Fibroblast of lung (primary cell): ENCODE data around the gene RFNG. TPM values are rescaled to one million over a fixed set of nuclear protein-coding genes. Genes with fewer than 3 reads are reported as not detected.

Experiments used
- DNase-seq, 2 donors: peaks; one replicate each; pipeline versions ENCODE4 v3.0.0 to v3.0.0-alpha.2; 2010; ENCODE audit warnings: low read depth in 2 of 2
- H2AFZ ChIP-seq: 2 replicates; pipeline ENCODE4 v1.5.1; 2012; ENCODE audit warnings: low read length, control low read depth, inconsistent platforms
- H3K27ac ChIP-seq: 2 replicates; pipeline ENCODE4 v1.5.1; 2011; ENCODE audit warnings: low read length, control low read depth; ENCODE audit not compliant: insufficient read depth
- H3K27me3 ChIP-seq: 2 replicates; pipeline ENCODE4 v1.5.1; 2011; ENCODE audit warnings: mild to moderate bottlenecking, low read length; ENCODE audit not compliant: control insufficient read depth, insufficient read depth
- H3K36me3 ChIP-seq: 2 replicates; pipeline ENCODE4 v1.5.1; 2011; ENCODE audit warnings: low read length; ENCODE audit not compliant: control insufficient read depth, insufficient read depth
- H3K4me1 ChIP-seq: 2 replicates; pipeline ENCODE4 v1.5.1; 2011; ENCODE audit warnings: low read length; ENCODE audit not compliant: control insufficient read depth, insufficient read depth; ENCODE audit errors: extremely low read depth
- H3K4me2 ChIP-seq: 2 replicates; pipeline ENCODE4 v1.5.1; 2011; ENCODE audit warnings: low read length, control low read depth; ENCODE audit not compliant: insufficient read depth; ENCODE audit errors: extremely low read depth
- H3K4me3 ChIP-seq, 4 experiments: fragments of 200-600 bp in 1 of 4; sonication (generic) in 1 of 4; replicated peaks in 1 of 4; 2 replicates each; pipeline ENCODE4 v1.5.1; 2011 to 2016; ENCODE audit warnings: low read length in 4 of 4, low read depth in 3 of 4, mild to moderate bottlenecking in 3 of 4, control low read depth in 2 of 4, inconsistent platforms in 1 of 4, mixed read lengths in 1 of 4; ENCODE audit not compliant: insufficient read depth in 1 of 4; ENCODE audit errors: control extremely low read depth in 1 of 4
- H3K79me2 ChIP-seq: 2 replicates; pipeline ENCODE4 v1.5.1; 2012; ENCODE audit warnings: mild to moderate bottlenecking, low read length, inconsistent platforms; ENCODE audit not compliant: control insufficient read depth, insufficient read depth
- H3K9ac ChIP-seq: 2 replicates; pipeline ENCODE4 v1.5.1; 2011; ENCODE audit warnings: mild to moderate bottlenecking, low read length, control low read depth; ENCODE audit not compliant: insufficient read depth
- H3K9me3 ChIP-seq: 2 replicates; pipeline ENCODE4 v1.5.1; 2012; ENCODE audit warnings: low read depth, low read length; ENCODE audit not compliant: control insufficient read depth, insufficient read depth
- H4K20me1 ChIP-seq: 2 replicates; pipeline ENCODE4 v1.5.1; 2011; ENCODE audit warnings: low read length; ENCODE audit not compliant: control insufficient read depth, insufficient read depth; ENCODE audit errors: extremely low read depth
- CTCF ChIP-seq, 2 donors: IDR thresholded peaks in 1 of 2; conservative IDR thresholded peaks in 1 of 2; 1 replicate in 1 of 2; 2 replicates in 1 of 2; pipeline ENCODE4 v1.5.1; 2011 to 2012; ENCODE audit warnings: low read length in 2 of 2, control low read depth in 1 of 2, inconsistent platforms in 1 of 2, low read depth in 1 of 2, mild to moderate bottlenecking in 1 of 2
- EZH2 ChIP-seq: IDR thresholded peaks from 2 replicates; pipeline ENCODE4 v1.5.1; 2012; ENCODE audit warnings: low read length, control low read depth, mild to moderate bottlenecking; ENCODE audit errors: missing control alignments
- polyA plus RNA-seq, 2 donors: library from polyadenylated mRNA; depleted of rRNA in 1 of 2; stranded (reverse) in 1 of 2; unstranded in 1 of 2; fragments of >200 nt; gene quantifications; 2 replicates each; pipeline ENCODE4 v1.2.1, GENCODE V29; 2011 to 2012; ENCODE audit warnings: missing spikeins in 1 of 2
- total RNA-seq: library from RNA; depleted of rRNA; stranded (reverse); fragments of >200 nt; gene quantifications from 2 replicates; pipeline ENCODE4 v1.2.1, GENCODE V29; 2014

RFNG gene
- total and polyA plus RNA-seq, 2 donors (not counting 1 experiment from before 2014, with no cell fraction given) = 14.5 to 48.9 TPM

- Histone ChIP-seq H2AFZ (no peak overlapping the region), H3K4me3 (no peak overlapping the region), H3K9me3 (no peaks in the 10 kb centered on the region), H4K20me1 (no peaks in the 10 kb centered on the region), H3K79me2 (no peaks in the 10 kb centered on the region), H3K27me3 (no peaks in the 10 kb centered on the region), H3K4me1 (no peaks in the 10 kb centered on the region), H3K36me3 (peaks cover 2% of the 10 kb centered on the region), H3K27ac (peak overlapping the region; percentile 38), H3K4me2 (no peak overlapping the region), H3K9ac (no peak overlapping the region)
- peak in 1 of 2 donors; percentile 9 for DNase-seq
- no peak for TF ChIP-seq EZH2
- no peak for TF ChIP-seq CTCF (conservative IDR thresholded peaks at IDR 0.05 in 1 of 2, IDR thresholded peaks at IDR 0.05 in 1 of 2; ENCODE audit: low read depth in 1 of 2, low read length in 2 of 2)
These were observed 38.8 kb downstream of the RFNG start for GRCh38 chr17:82012640-82013295.

GRCh38 chr17:82012261-82012639 is 39.4 kb downstream of the RFNG start:
- H4K20me1 ChIP-seq = no peaks in the 10 kb centered on the region
- DNase-seq = no peak
- no peak overlapping the region for H3K9ac ChIP-seq
- no peaks in the 10 kb centered on the region for H3K9me3 ChIP-seq
- H3K4me1 ChIP-seq = no peaks in the 10 kb centered on the region
- no peaks in the 10 kb centered on the region for H3K27me3 ChIP-seq
- H3K36me3 ChIP-seq = no peaks in the 10 kb centered on the region
- H3K4me3 ChIP-seq = no peak overlapping the region
- no peaks in the 10 kb centered on the region for H3K79me2 ChIP-seq
- H3K27ac ChIP-seq = no peak overlapping the region
- H2AFZ ChIP-seq = no peak overlapping the region
- H3K4me2 ChIP-seq = no peak overlapping the region
- TF ChIP-seq EZH2 (no peak), CTCF (conservative IDR thresholded peaks at IDR 0.05 in 1 of 2, IDR thresholded peaks at IDR 0.05 in 1 of 2; ENCODE audit: low read depth in 1 of 2, low read length in 2 of 2) (no peak)

DNA sequence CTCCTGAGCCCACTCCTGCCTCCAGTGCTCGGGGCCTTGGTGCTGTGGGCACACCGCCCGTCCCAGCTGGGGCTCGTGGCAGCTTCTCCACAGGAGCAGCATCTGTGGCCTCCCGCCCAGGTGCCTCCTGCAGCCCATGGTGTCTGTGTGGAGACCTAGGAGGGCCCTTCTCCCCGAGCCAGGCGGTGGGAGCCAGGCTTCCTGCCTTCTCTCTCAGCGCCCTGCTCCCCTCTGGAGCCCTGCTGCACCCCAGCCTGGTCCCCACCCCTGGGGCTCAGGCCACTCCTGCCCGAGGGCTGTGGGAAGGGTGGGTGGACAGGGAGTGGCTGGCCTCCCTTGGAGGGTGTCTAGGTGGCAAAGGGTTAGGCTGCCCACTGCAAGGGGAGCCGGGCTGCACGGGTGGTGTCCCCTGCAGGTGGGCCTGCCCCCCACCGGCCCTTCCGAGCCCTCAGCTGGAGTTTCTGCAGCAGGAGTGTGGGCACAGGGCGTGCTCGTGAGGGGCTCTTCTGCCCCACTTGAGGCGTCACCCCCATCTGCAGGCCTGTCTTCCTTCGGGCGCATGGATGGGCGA is 39.9 kb downstream of the RFNG start:
- H3K4me1 ChIP-seq = peaks cover 2% of the 10 kb centered on the region
- no peak overlapping the region for H3K9ac ChIP-seq
- H3K4me2 ChIP-seq = no peak overlapping the region
- no peaks in the 10 kb centered on the region for H3K36me3 ChIP-seq
- H3K9me3 ChIP-seq = no peaks in the 10 kb centered on the region
- DNase-seq = no peak
- H3K27me3 ChIP-seq = no peaks in the 10 kb centered on the region
- no peaks in the 10 kb centered on the region for H4K20me1 ChIP-seq
- no peak overlapping the region for H3K4me3 ChIP-seq
- no peak overlapping the region for H2AFZ ChIP-seq
- TF ChIP-seq EZH2 (no peak), CTCF (conservative IDR thresholded peaks at IDR 0.05 in 1 of 2, IDR thresholded peaks at IDR 0.05 in 1 of 2; ENCODE audit: low read depth in 1 of 2, low read length in 2 of 2) (no peak)
- H3K79me2 ChIP-seq = no peaks in the 10 kb centered on the region
- H3K27ac ChIP-seq = no peak overlapping the region
